HEK293 (cell line): ENCODE measurements around the gene SH2B3.

Source experiments
- AEBP2 ChIP-seq: fragments of 450-650 bp; formaldehyde crosslinking; IDR thresholded peaks from 2 replicates; pipeline ENCODE4 v1.5.1; 2016; ENCODE audit warnings: missing biosample characterization, missing genetic modification characterization, borderline replicate concordance
- GLI4 ChIP-seq: fragments of 450-650 bp; formaldehyde crosslinking; IDR thresholded peaks from 2 replicates; pipeline ENCODE4 v1.5.1; 2016; ENCODE audit warnings: missing biosample characterization, missing genetic modification characterization
- PBX3 ChIP-seq: sonication (generic); formaldehyde crosslinking; IDR thresholded peaks from 2 replicates; pipeline ENCODE4 v1.8.1; 2022; ENCODE audit warnings: mild to moderate bottlenecking, moderate library complexity, missing genetic modification reagents
- SALL2 ChIP-seq: fragments of 450-650 bp; formaldehyde crosslinking; IDR thresholded peaks from 2 replicates; pipeline ENCODE4 v1.5.0; 2017; ENCODE audit warnings: missing biosample characterization, mild to moderate bottlenecking, missing genetic modification characterization, borderline replicate concordance
- SCRT1 ChIP-seq: fragments of 450-650 bp; formaldehyde crosslinking; IDR thresholded peaks from 2 replicates; pipeline ENCODE4 v1.5.1; 2016; ENCODE audit warnings: missing biosample characterization, missing genetic modification characterization, borderline replicate concordance
- SCRT2 ChIP-seq: fragments of 450-650 bp; formaldehyde crosslinking; IDR thresholded peaks from 2 replicates; pipeline ENCODE4 v1.5.1; 2016; ENCODE audit warnings: missing biosample characterization, missing genetic modification characterization
- YY1 ChIP-seq: fragments of 450-650 bp; formaldehyde crosslinking; IDR thresholded peaks from 2 replicates; pipeline ENCODE4 v1.5.1; 2018; ENCODE audit warnings: missing biosample characterization, missing genetic modification characterization
- ZFHX2 ChIP-seq: fragments of 450-650 bp; formaldehyde crosslinking; conservative IDR thresholded peaks from 2 replicates; pipeline ENCODE4 v1.5.1; 2016; ENCODE audit warnings: missing biosample characterization, missing genetic modification characterization
- ZIC2 ChIP-seq: fragments of 450-650 bp; formaldehyde crosslinking; IDR thresholded peaks from 2 replicates; pipeline ENCODE4 v1.5.1; 2016; ENCODE audit warnings: missing biosample characterization, missing genetic modification characterization
- ZNF16 ChIP-seq: fragments of 450-650 bp; formaldehyde crosslinking; IDR thresholded peaks from 2 replicates; pipeline ENCODE4 v1.5.1; 2016; ENCODE audit warnings: low read depth, missing biosample characterization, missing genetic modification characterization
- ZNF174 ChIP-seq: fragments of 450-650 bp; formaldehyde crosslinking; IDR thresholded peaks from 2 replicates; pipeline ENCODE4 v1.5.0; 2017; ENCODE audit warnings: missing biosample characterization, mild to moderate bottlenecking, missing genetic modification characterization
- ZNF184 ChIP-seq: fragments of 450-650 bp; IDR thresholded peaks from 2 replicates; pipeline ENCODE4 v1.5.1; 2018; ENCODE audit warnings: missing biosample characterization, mild to moderate bottlenecking, missing genetic modification characterization
- ZNF211 ChIP-seq: fragments of 450-650 bp; formaldehyde crosslinking; IDR thresholded peaks from 2 replicates; pipeline ENCODE4 v1.5.1; 2016; ENCODE audit warnings: low read depth, missing biosample characterization, missing genetic modification characterization
- ZNF214 ChIP-seq: fragments of 450-650 bp; formaldehyde crosslinking; IDR thresholded peaks from 2 replicates; pipeline ENCODE4 v1.5.1; 2017; ENCODE audit warnings: missing biosample characterization, mild to moderate bottlenecking, missing genetic modification characterization, borderline replicate concordance
- ZNF239 ChIP-seq: fragments of 450-650 bp; formaldehyde crosslinking; IDR thresholded peaks from 2 replicates; pipeline ENCODE4 v1.5.1; 2016; ENCODE audit warnings: missing biosample characterization, missing genetic modification characterization
- ZNF341 ChIP-seq: fragments of 450-650 bp; formaldehyde crosslinking; IDR thresholded peaks from 2 replicates; pipeline ENCODE4; 2016; ENCODE audit warnings: low read depth, missing biosample characterization, missing genetic modification characterization
- ZNF398 ChIP-seq: fragments of 450-650 bp; formaldehyde crosslinking; IDR thresholded peaks from 2 replicates; pipeline ENCODE4 v1.5.1; 2017; ENCODE audit warnings: missing biosample characterization, missing genetic modification characterization
- ZNF510 ChIP-seq: fragments of 450-650 bp; formaldehyde crosslinking; IDR thresholded peaks from 2 replicates; pipeline ENCODE4 v1.5.1; 2018; ENCODE audit warnings: mild to moderate bottlenecking, missing genetic modification characterization, missing biosample characterization; ENCODE audit not compliant: insufficient replicate concordance
- ZNF530 ChIP-seq: fragments of 450-650 bp; formaldehyde crosslinking; IDR thresholded peaks from 2 replicates; pipeline ENCODE4 v1.5.1; 2016; ENCODE audit warnings: low read depth, missing biosample characterization, missing genetic modification characterization
- ZNF555 ChIP-seq: fragments of 450-650 bp; formaldehyde crosslinking; conservative IDR thresholded peaks from 2 replicates; pipeline ENCODE4 v1.5.1; 2017; ENCODE audit warnings: missing biosample characterization, mild to moderate bottlenecking, missing genetic modification characterization, inconsistent platforms
- ZNF645 ChIP-seq: fragments of 450-650 bp; formaldehyde crosslinking; IDR thresholded peaks from 2 replicates; pipeline ENCODE4; 2016; ENCODE audit warnings: missing biosample characterization, missing genetic modification characterization
- ZNF776 ChIP-seq: fragments of 450-650 bp; formaldehyde crosslinking; IDR thresholded peaks from 2 replicates; pipeline ENCODE4 v1.5.0; 2017; ENCODE audit warnings: missing biosample characterization, missing genetic modification characterization, borderline replicate concordance
- TF ChIP-seq, protein P1 (sequence below): fragments of 450-650 bp; formaldehyde crosslinking; IDR thresholded peaks from 2 replicates; pipeline ENCODE4 v1.5.1; 2016; ENCODE audit warnings: missing biosample characterization, missing genetic modification characterization
- TF ChIP-seq, protein P2 (sequence below): fragments of 450-650 bp; formaldehyde crosslinking; IDR thresholded peaks from 2 replicates; pipeline ENCODE4 v1.5.1; 2016; ENCODE audit warnings: missing biosample characterization, missing genetic modification characterization
- TF ChIP-seq, protein P3 (sequence below): fragments of 450-650 bp; formaldehyde crosslinking; IDR thresholded peaks from 2 replicates; pipeline ENCODE4 v1.5.1; 2016; ENCODE audit warnings: missing biosample characterization, missing genetic modification characterization, low read depth
- TF ChIP-seq, protein P4 (sequence below): fragments of 450-650 bp; formaldehyde crosslinking; IDR thresholded peaks from 2 replicates; pipeline ENCODE4 v1.5.1; 2016; ENCODE audit warnings: missing biosample characterization, missing genetic modification characterization

SH2B3 gene

GRCh38 chr12:111405149-111405858 is 419 bp upstream of the SH2B3 start (continued):
- TF ChIP-seq ZNF398 (tag by site-specific recombination) (peak; percentile 67), ZNF645 (tag by site-specific recombination) (no peak), ZNF776 (no peak), PBX3 (CRISPR knock-in tag) (no peak), ZNF16 (no peak), ZNF184 (tag by site-specific recombination) (no peak), ZNF530 (tag by site-specific recombination) (no peak), ZIC2 (tag by site-specific recombination) (peak; percentile 98), ZNF174 (no peak), ZNF239 (tag by site-specific recombination) (peak; percentile 93), AEBP2 (tag by site-specific recombination) (no peak), SCRT1 (tag by site-specific recombination) (no peak), SCRT2 (tag by site-specific recombination) (0 out of 2 replicates have a peak, but pooled peaks have one; percentile 2), ZNF555 (tag by site-specific recombination) (no peak), ZNF510 (tag by site-specific recombination) (no peak), ZNF341 (tag by site-specific recombination) (no peak), ZNF211 (tag by site-specific recombination) (no peak), YY1 (tag by site-specific recombination) (no peak), SALL2 (tag by site-specific recombination) (no peak), ZNF214 (tag by site-specific recombination) (no peak), GLI4 (tag by site-specific recombination) (no peak), ZFHX2 (tag by site-specific recombination) (peak; percentile 14)
- TF ChIP-seq, protein P1, sequence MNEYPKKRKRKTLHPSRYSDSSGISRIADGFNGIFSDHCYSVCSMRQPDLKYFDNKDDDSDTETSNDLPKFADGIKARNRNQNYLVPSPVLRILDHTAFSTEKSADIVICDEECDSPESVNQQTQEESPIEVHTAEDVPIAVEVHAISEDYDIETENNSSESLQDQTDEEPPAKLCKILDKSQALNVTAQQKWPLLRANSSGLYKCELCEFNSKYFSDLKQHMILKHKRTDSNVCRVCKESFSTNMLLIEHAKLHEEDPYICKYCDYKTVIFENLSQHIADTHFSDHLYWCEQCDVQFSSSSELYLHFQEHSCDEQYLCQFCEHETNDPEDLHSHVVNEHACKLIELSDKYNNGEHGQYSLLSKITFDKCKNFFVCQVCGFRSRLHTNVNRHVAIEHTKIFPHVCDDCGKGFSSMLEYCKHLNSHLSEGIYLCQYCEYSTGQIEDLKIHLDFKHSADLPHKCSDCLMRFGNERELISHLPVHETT (tag by site-specific recombination), result no peak
- TF ChIP-seq, protein P2, sequence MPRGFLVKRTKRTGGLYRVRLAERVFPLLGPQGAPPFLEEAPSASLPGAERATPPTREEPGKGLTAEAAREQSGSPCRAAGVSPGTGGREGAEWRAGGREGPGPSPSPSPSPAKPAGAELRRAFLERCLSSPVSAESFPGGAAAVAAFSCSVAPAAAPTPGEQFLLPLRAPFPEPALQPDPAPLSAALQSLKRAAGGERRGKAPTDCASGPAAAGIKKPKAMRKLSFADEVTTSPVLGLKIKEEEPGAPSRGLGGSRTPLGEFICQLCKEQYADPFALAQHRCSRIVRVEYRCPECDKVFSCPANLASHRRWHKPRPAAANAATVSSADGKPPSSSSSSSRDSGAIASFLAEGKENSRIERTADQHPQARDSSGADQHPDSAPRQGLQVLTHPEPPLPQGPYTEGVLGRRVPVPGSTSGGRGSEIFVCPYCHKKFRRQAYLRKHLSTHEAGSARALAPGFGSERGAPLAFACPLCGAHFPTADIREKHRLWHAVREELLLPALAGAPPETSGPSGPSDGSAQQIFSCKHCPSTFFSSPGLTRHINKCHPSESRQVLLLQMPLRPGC (tag by site-specific recombination), result no peak
- TF ChIP-seq, protein P3, sequence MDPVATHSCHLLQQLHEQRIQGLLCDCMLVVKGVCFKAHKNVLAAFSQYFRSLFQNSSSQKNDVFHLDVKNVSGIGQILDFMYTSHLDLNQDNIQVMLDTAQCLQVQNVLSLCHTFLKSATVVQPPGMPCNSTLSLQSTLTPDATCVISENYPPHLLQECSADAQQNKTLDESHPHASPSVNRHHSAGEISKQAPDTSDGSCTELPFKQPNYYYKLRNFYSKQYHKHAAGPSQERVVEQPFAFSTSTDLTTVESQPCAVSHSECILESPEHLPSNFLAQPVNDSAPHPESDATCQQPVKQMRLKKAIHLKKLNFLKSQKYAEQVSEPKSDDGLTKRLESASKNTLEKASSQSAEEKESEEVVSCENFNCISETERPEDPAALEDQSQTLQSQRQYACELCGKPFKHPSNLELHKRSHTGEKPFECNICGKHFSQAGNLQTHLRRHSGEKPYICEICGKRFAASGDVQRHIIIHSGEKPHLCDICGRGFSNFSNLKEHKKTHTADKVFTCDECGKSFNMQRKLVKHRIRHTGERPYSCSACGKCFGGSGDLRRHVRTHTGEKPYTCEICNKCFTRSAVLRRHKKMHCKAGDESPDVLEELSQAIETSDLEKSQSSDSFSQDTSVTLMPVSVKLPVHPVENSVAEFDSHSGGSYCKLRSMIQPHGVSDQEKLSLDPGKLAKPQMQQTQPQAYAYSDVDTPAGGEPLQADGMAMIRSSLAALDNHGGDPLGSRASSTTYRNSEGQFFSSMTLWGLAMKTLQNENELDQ, result no peak
- TF ChIP-seq, protein P4, sequence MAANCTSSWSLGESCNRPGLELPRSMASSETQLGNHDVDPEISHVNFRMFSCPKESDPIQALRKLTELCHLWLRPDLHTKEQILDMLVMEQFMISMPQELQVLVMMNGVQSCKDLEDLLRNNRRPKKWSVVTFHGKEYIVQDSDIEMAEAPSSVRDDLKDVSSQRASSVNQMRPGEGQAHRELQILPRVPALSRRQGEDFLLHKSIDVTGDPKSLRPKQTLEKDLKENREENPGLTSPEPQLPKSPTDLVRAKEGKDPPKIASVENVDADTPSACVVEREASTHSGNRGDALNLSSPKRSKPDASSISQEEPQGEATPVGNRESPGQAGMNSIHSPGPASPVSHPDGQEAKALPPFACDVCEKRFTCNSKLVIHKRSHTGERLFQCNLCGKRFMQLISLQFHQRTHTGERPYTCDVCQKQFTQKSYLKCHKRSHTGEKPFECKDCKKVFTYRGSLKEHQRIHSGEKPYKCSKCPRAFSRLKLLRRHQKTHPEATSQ (tag by site-specific recombination), result peak; percentile 47; the same call in 1 of the 2 replicates
